OCI-LY1 (cell line): ENCODE data around the gene ERBB3.

ENCODE experiments used
- H2AFZ ChIP-seq: fragments of 200-600 bp; sonication (generic), shearing (Covaris generic); 2 replicates; pipeline ENCODE4 v1.6.0; 2014; ENCODE audit warnings: antibody characterized with exemption, mild to moderate bottlenecking, low read length
- H3F3A ChIP-seq: fragments of 200-600 bp; sonication (generic), shearing (Covaris generic); 2 replicates; pipeline ENCODE4 v1.6.0; 2014; ENCODE audit warnings: mild to moderate bottlenecking, antibody characterized with exemption, low read length, moderate library complexity; ENCODE audit not compliant: insufficient read depth
- H3K27ac ChIP-seq: fragments of 200-600 bp; sonication (generic); 2 replicates; pipeline ENCODE4 v1.5.1; 2014; ENCODE audit warnings: low read length, mixed run types, mild to moderate bottlenecking, low read depth; ENCODE audit not compliant: poor library complexity, severe bottlenecking
- H3K27me3 ChIP-seq: fragments of 200-600 bp; sonication (generic); 2 replicates; pipeline ENCODE4 v1.6.0; 2014; ENCODE audit warnings: antibody characterized with exemption, mild to moderate bottlenecking, low read length, moderate library complexity; ENCODE audit not compliant: insufficient read depth
- H3K36me3 ChIP-seq: fragments of 200-600 bp; sonication (generic); 2 replicates; pipeline ENCODE4 v1.6.1; 2014; ENCODE audit warnings: mild to moderate bottlenecking, antibody characterized with exemption, low read length, moderate library complexity, mixed read lengths; ENCODE audit not compliant: insufficient read depth
- H3K4me1 ChIP-seq: fragments of 200-600 bp; sonication (generic); 2 replicates; pipeline ENCODE4 v1.5.1; 2014; ENCODE audit warnings: mild to moderate bottlenecking, low read length, moderate library complexity; ENCODE audit not compliant: insufficient read depth, severe bottlenecking
- H3K4me2 ChIP-seq: fragments of 200-600 bp; sonication (generic), shearing (Covaris generic); 2 replicates; pipeline ENCODE4 v1.6.1; 2014; ENCODE audit warnings: low read length
- H3K4me3 ChIP-seq: fragments of 200-600 bp; sonication (generic); 2 replicates; pipeline ENCODE4 v1.5.1; 2014; ENCODE audit warnings: low read length, low read depth, mild to moderate bottlenecking, mixed read lengths; ENCODE audit not compliant: poor library complexity, severe bottlenecking
- H3K79me2 ChIP-seq: fragments of 200-600 bp; shearing (Covaris generic); 2 replicates; pipeline ENCODE4 v1.6.1; 2016; ENCODE audit warnings: mixed run types, low read length, mixed read lengths; ENCODE audit not compliant: insufficient read depth
- H3K9ac ChIP-seq: fragments of 200-600 bp; sonication (generic), shearing (Covaris generic); 2 replicates; pipeline ENCODE4 v1.6.1; 2014; ENCODE audit warnings: mild to moderate bottlenecking, low read length, mixed read lengths
- H3K9me2 ChIP-seq: fragments of 200-600 bp; sonication (generic), shearing (Covaris generic); 2 replicates; pipeline ENCODE4 v1.6.1; 2014; ENCODE audit warnings: low read depth, mild to moderate bottlenecking, low read length, mixed read lengths
- H3K9me3 ChIP-seq: fragments of 200-600 bp; shearing (Covaris generic); 2 replicates; pipeline ENCODE4 v1.6.1; 2014; ENCODE audit warnings: low read length, mixed read lengths
- H4K20me1 ChIP-seq: fragments of 200-600 bp; sonication (generic), shearing (Covaris generic); 2 replicates; pipeline ENCODE4 v1.6.0; 2016; ENCODE audit warnings: mild to moderate bottlenecking, low read length; ENCODE audit not compliant: insufficient read depth
- CTCF ChIP-seq: fragments of 200-600 bp; sonication (generic), shearing (Covaris generic); IDR thresholded peaks from 2 replicates; pipeline ENCODE4 v1.5.1; 2017; ENCODE audit warnings: mild to moderate bottlenecking, antibody characterized with exemption, low read length, moderate library complexity, mixed read lengths
- EZH2 ChIP-seq: fragments of 200-600 bp; sonication (generic), shearing (Covaris generic); IDR thresholded peaks from 2 replicates; pipeline ENCODE4 v1.8.0; 2017; ENCODE audit warnings: borderline replicate concordance, mixed run types, mild to moderate bottlenecking, antibody characterized with exemption, low read length, moderate library complexity, mixed read lengths

Gene ERBB3

GRCh38 chr12:56129206-56129941 lies 49.4 kb downstream of the ERBB3 start:
- no peak overlapping the region for H2AFZ ChIP-seq
- peaks cover 11% of the 10 kb centered on the region for H3F3A ChIP-seq
- H4K20me1 ChIP-seq = no peaks in the 10 kb centered on the region

GRCh38 chr12:56129942-56130495 lies 50.1 kb downstream of the ERBB3 start:
- Histone ChIP-seq H3K4me3 (peak overlapping the region; percentile 78), H3K9me3 (no peaks in the 10 kb centered on the region), H3K27me3 (no peaks in the 10 kb centered on the region), H3F3A (peaks cover 11% of the 10 kb centered on the region), H3K27ac (peak overlapping the region; percentile 69), H4K20me1 (no peaks in the 10 kb centered on the region), H3K9me2 (no peaks in the 10 kb centered on the region), H3K36me3 (peaks cover 49% of the 10 kb centered on the region), H3K9ac (peak overlapping the region; percentile 71; the same call in 1 of the 2 replicates), H3K4me1 (peaks cover 33% of the 10 kb centered on the region), H2AFZ (no peak overlapping the region), H3K4me2 (peak overlapping the region; percentile 82), H3K79me2 (no peaks in the 10 kb centered on the region)
- TF ChIP-seq EZH2 (no peak), CTCF (no peak)

More at GRCh38 chr12:56129206-56129941, 49.4 kb downstream of the ERBB3 start:
- Histone ChIP-seq H3K9ac (peak overlapping the region; percentile 71), H3K27me3 (no peaks in the 10 kb centered on the region), H3K27ac (peak overlapping the region; percentile 69), H3K9me2 (no peaks in the 10 kb centered on the region), H3K4me2 (peak overlapping the region; percentile 82), H3K36me3 (peaks cover 42% of the 10 kb centered on the region), H3K79me2 (no peaks in the 10 kb centered on the region), H3K4me3 (peak overlapping the region; percentile 78), H3K9me3 (no peaks in the 10 kb centered on the region), H3K4me1 (peaks cover 34% of the 10 kb centered on the region)
- no peak for TF ChIP-seq CTCF
- no peak for TF ChIP-seq EZH2

GRCh38 chr12:56130876-56131275 lies 50.9 kb downstream of the ERBB3 start:
- Histone ChIP-seq H2AFZ (no peak overlapping the region), H3K9me3 (no peaks in the 10 kb centered on the region), H3K9ac (no peak overlapping the region), H3K27me3 (no peaks in the 10 kb centered on the region), H3K27ac (no peak overlapping the region), H3K36me3 (peaks cover 52% of the 10 kb centered on the region), H3F3A (peaks cover 11% of the 10 kb centered on the region), H3K4me1 (peaks cover 26% of the 10 kb centered on the region), H3K4me3 (no peak overlapping the region), H4K20me1 (no peaks in the 10 kb centered on the region), H3K79me2 (no peaks in the 10 kb centered on the region), H3K9me2 (no peaks in the 10 kb centered on the region), H3K4me2 (no peak overlapping the region)
- TF ChIP-seq CTCF = no peak
- no peak for TF ChIP-seq EZH2
